SU-DHL-6 (cell line): Measurements from ENCODE around the gene SUV39H1.

Source experiments
- H2AFZ ChIP-seq: fragments of 200-600 bp; sonication (generic); 2 replicates; pipeline ENCODE4 v1.6.1; 2014; ENCODE audit warnings: low read depth, mild to moderate bottlenecking, moderate library complexity, mixed read lengths, antibody characterized with exemption, low read length; ENCODE audit not compliant: severe bottlenecking
- H3F3A ChIP-seq: fragments of 200-600 bp; shearing (Covaris generic); 2 replicates; pipeline ENCODE4 v1.6.0; 2016; ENCODE audit warnings: antibody characterized with exemption, mild to moderate bottlenecking; ENCODE audit not compliant: insufficient read depth
- H3K27ac ChIP-seq: fragments of 200-600 bp; sonication (generic); 2 replicates; pipeline ENCODE4 v1.5.1; 2016; ENCODE audit warnings: low read depth, mild to moderate bottlenecking, low read length, moderate library complexity, mixed read lengths
- H3K27me3 ChIP-seq: fragments of 200-600 bp; sonication (generic), shearing (Covaris generic); 2 replicates; pipeline ENCODE4 v1.6.0; 2014; ENCODE audit warnings: mild to moderate bottlenecking, low read length
- H3K36me3 ChIP-seq: fragments of 200-600 bp; sonication (generic); 2 replicates; pipeline ENCODE4 v1.6.1; 2014; ENCODE audit warnings: mild to moderate bottlenecking, low read length, mixed read lengths
- H3K4me2 ChIP-seq: fragments of 300-600, 200-600 bp; shearing (Covaris generic), sonication (generic); 2 replicates; pipeline ENCODE4 v1.6.0; 2014; ENCODE audit warnings: low read length, low read depth, mild to moderate bottlenecking; ENCODE audit not compliant: poor library complexity, severe bottlenecking
- H3K4me3 ChIP-seq: fragments of 200-600 bp; sonication (generic); 2 replicates; pipeline ENCODE4 v1.5.1; 2014; ENCODE audit warnings: antibody characterized with exemption, low read length, mild to moderate bottlenecking, mixed read lengths; ENCODE audit not compliant: insufficient read depth, poor library complexity, severe bottlenecking
- H3K79me2 ChIP-seq: fragments of 200-600 bp; sonication (generic); 2 replicates; pipeline ENCODE4 v1.6.1; 2014; ENCODE audit warnings: mild to moderate bottlenecking, low read length, moderate library complexity; ENCODE audit not compliant: insufficient read depth
- H3K9ac ChIP-seq: fragments of 200-600 bp; sonication (generic); 2 replicates; pipeline ENCODE4 v1.7.0; 2014; ENCODE audit warnings: mild to moderate bottlenecking, low read length
- H3K9me2 ChIP-seq: fragments of 200-600 bp; sonication (generic); replicated peaks from 2 replicates; pipeline ENCODE4 v1.6.1; 2014; ENCODE audit warnings: low read length; ENCODE audit not compliant: insufficient read depth
- H3K9me3 ChIP-seq: fragments of 200-600 bp; sonication (generic); 2 replicates; pipeline ENCODE4 v1.6.1; 2014; ENCODE audit warnings: low read length, mixed read lengths; ENCODE audit not compliant: insufficient read depth
- H4K20me1 ChIP-seq: fragments of 200-600 bp; sonication (generic); 2 replicates; pipeline ENCODE4 v1.6.1; 2014; ENCODE audit warnings: low read depth, mild to moderate bottlenecking, antibody characterized with exemption, low read length, moderate library complexity, mixed read lengths
- EZH2phosphoT487 ChIP-seq: fragments of 200-600 bp; sonication (generic), shearing (Covaris generic); conservative IDR thresholded peaks from 2 replicates; pipeline ENCODE4 v1.6.1; 2018; ENCODE audit warnings: mild to moderate bottlenecking, antibody characterized with exemption, low read length, moderate library complexity, mixed read lengths
- TF ChIP-seq, protein P1 (sequence below): fragments of 200-600 bp; sonication (generic); IDR thresholded peaks from one replicate; pipeline ENCODE4 v1.5.1; 2017; ENCODE audit warnings: antibody characterized with exemption, mild to moderate bottlenecking, low read length, moderate library complexity; ENCODE audit not compliant: insufficient read depth, poor library complexity, severe bottlenecking

SUV39H1 gene

DNA sequence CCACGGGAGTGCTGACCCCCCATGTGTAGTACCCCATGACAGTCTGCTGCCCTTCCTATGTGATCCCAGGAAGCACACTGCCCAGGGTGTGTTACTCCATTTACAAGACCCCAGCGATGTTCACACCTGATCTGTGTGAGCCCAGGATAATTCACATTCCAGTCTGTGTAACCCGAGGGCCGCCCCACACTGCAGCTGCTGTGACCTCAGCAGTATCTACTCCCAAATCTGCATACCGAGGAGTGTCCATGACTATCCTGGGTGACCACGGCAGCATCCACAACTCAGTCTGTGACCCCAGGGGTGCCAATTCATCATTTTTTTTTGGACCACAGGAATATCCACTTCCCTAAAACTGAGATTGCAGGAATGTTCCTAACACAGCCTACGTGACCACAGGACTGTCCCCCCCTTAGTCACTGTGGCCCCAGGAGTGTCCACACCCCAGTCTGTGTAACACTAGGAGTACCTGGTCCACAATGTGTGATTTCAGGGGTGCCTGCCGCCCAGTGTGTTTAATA, 57.2 kb downstream of the SUV39H1 start:
- Histone ChIP-seq H4K20me1 (no peaks in the 10 kb centered on the region), H3K27ac (no peak overlapping the region), H3K9me3 (no peaks in the 10 kb centered on the region), H3K36me3 (no peaks in the 10 kb centered on the region), H3K4me3 (no peak overlapping the region), H3K4me2 (no peak overlapping the region), H3K27me3 (no peaks in the 10 kb centered on the region), H3K9ac (no peak overlapping the region), H2AFZ (no peak overlapping the region), H3F3A (no peaks in the 10 kb centered on the region), H3K9me2 (no peaks in the 10 kb centered on the region), H3K79me2 (no peaks in the 10 kb centered on the region)
- TF ChIP-seq, protein P1, sequence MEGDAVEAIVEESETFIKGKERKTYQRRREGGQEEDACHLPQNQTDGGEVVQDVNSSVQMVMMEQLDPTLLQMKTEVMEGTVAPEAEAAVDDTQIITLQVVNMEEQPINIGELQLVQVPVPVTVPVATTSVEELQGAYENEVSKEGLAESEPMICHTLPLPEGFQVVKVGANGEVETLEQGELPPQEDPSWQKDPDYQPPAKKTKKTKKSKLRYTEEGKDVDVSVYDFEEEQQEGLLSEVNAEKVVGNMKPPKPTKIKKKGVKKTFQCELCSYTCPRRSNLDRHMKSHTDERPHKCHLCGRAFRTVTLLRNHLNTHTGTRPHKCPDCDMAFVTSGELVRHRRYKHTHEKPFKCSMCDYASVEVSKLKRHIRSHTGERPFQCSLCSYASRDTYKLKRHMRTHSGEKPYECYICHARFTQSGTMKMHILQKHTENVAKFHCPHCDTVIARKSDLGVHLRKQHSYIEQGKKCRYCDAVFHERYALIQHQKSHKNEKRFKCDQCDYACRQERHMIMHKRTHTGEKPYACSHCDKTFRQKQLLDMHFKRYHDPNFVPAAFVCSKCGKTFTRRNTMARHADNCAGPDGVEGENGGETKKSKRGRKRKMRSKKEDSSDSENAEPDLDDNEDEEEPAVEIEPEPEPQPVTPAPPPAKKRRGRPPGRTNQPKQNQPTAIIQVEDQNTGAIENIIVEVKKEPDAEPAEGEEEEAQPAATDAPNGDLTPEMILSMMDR = no peak
- no peak for TF ChIP-seq EZH2phosphoT487

DNA sequence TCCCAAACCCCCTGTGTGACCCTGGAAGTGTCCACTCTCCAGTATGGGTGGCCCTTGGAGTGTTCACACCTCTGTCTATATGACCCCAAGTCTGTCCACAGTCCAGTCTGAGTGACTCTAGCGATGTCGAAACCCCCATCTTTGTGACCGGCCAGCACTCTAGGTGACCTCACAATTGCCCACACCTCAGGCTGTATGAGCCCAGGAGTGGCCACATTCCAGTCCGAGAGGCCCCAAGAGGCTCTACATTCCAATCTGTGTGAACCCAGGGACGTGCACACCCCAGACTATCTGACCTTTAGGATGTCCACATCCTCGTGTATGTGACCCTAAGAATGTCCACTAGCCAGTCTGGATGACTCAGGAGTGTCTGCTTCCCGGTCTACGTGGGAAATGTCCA, 57.7 kb downstream of the SUV39H1 start:
- no peak overlapping the region for H3K4me3 ChIP-seq
- H3K9ac ChIP-seq = no peak overlapping the region
- no peaks in the 10 kb centered on the region for H3K27me3 ChIP-seq
- H3K79me2 ChIP-seq = no peaks in the 10 kb centered on the region
- no peak overlapping the region for H3K4me2 ChIP-seq
- no peaks in the 10 kb centered on the region for H3F3A ChIP-seq
- H3K27ac ChIP-seq = no peak overlapping the region
- no peak for TF ChIP-seq EZH2phosphoT487
- TF ChIP-seq, protein P1 = no peak
- H3K36me3 ChIP-seq = no peaks in the 10 kb centered on the region
- no peaks in the 10 kb centered on the region for H3K9me3 ChIP-seq
- H3K9me2 ChIP-seq = no peaks in the 10 kb centered on the region
- H4K20me1 ChIP-seq = no peaks in the 10 kb centered on the region
- H2AFZ ChIP-seq = no peak overlapping the region
